ENCODE data around the gene BEST2. TPM values are rescaled to one million over a fixed set of nuclear protein-coding genes. Genes with fewer than 3 reads are reported as not detected.

Gene BEST2
- total RNA-seq, 1 donor from 2014 or later = not detected

DNA sequence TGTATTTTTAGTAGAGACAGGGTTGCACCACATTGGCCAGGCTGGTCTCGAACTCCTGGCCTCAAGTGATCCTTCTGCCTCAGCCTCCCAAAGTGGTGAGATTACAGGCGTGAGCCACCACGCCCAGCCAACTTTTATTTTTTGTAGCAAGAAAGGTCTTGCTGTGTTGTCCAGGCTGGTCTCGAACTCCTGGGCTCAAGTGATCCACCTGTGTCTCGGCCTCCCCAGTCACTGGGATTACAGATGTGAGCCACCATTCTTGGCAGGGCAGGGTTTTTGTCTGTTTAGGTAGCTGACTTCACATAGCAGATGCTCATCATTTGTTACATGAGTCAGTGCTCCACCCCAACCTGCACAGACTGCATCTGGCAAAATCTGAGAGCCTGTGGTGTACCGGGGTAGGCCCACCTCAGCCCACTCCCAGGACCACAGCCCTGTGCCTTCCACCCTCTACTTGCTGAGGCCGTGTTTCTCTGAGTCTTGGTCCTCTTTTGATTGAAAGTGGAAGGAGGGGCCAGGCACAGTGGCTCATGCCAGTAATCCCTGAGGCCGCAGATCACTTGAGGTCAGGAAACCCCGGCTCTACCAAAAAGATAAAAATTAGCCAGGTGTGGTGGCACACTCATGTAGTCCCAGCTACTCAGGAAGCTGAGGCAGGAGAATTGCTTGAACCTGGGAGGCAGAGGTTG, 23.7 kb upstream of the BEST2 start:
- intact Hi-C loops (cut with micrococcal nuclease) = no loop called here

DNA sequence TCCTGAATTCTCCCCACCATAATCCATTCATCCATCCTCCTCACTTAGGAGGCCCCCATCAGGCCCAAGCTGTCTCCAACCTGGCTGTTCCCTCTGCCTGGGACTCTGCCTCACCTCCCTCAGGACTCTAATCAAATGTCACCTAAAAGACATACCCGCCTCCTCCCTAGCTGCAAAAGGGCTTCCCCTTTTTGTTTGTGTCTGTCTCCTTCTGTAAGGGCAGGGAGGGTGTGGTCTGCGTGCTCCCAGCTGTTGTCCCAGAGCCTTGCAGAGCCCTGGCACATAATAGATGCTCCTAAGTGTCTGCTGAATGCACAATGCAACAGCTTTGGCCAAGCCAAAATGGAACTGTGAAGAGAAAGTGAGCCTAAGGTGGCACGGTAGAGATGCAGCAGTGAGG, 21.5 kb upstream of the BEST2 start:
- intact Hi-C loops (cut with micrococcal nuclease) = loop anchor here (5.0 kb wide), 1 partner anchor 438 kb away; the partner anchor contains the start of gene ZNF44

GRCh38 chr19:12731337-12731736, 20.3 kb upstream of the BEST2 start:
- intact Hi-C loops (cut with micrococcal nuclease) = loop anchor here (5.0 kb wide), 1 partner anchor 439 kb away; the partner anchor contains the start of gene ZNF44

DNA sequence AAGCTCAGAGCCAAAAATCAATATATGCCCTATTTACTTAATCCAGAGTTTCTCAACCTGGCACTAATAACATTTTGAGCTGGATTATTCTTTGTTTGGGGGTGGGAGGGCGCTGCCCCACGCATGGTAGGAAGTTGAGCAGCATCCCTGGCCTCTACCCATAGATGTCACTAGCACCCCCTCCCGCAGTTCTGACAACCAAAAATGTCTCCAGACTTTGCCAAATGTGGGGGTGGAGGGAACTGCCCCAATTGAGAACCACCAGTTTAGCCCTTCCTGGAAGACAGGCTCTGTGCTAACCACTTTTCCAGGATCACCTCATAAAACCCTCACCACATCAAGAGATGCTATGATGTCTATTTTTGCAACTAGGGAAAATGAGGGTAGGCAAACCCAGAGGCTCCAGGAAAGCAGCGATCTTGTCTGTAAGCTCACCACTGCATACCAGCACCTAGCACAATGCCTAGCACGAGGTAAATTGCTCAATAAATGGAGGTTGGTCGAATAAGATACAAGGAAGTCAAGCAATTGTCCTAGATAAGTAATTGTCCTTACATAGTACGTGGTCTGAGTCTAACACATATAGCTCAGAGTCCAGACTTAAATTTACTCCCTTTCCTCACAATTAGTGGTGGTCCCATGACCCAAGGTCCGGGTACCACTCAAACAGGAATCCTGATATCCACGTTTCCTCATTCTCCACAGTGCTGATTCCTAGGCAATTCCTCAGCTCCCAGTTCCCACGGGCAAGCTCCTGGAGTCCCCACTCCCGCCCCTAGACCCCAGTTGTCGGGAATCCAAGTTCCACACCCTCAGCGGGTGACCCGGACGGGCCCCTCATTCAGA, 18.0 kb upstream of the BEST2 start:
- intact Hi-C loops (cut with micrococcal nuclease) = loop anchor here (1.0 to 5.0 kb wide), 4 partner anchors 9 to 441 kb away; partner anchors contain the start of genes DHPS and ZNF44

DNA sequence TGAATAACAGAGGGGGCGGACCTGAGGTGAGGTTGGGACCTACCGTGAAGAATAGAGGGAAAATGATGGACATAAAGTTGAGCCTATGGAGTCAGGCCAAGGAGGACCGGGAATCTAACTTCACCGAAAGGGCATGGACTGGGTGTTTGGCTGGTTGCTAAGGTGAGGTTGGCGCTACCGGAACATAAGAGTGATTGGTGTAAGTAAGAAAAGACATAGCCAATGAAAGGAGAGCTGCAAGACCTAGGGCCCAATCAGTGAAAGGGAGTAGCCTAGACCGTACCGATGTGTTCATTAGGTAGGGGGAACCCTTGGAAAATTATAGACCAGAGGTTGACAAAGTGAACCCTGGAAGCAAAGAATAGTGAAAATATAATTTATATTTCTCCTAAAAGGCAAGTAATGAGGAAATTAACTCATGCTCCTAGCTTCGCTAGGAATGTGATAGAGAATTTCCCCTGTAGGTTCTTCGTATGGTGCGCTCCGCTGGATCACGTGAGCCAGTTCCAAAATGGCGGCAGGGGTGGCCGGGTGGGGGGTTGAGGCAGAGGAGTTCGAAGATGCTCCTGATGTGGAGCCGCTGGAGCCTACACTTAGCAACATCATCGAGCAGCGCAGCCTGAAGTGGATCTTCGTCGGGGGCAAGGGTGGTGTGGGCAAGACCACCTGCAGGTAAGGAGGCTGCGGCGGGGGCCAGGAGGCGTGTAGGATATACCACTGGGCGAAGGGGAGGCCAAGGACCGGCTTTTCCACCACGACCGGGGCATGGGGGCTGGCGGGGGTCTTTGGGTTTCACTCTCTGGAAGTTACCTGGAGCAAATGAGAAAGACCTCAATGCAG, 14.4 kb upstream of the BEST2 start, which contains the start of gene GET3:
GET3 (plus strand) TSS at position 503 of the 840 bp plus-strand sequence; CDS start at position 512, 9 bp downstream.
- intact Hi-C loops (cut with micrococcal nuclease) = loop anchor here (1.0 kb wide), 1 partner anchor 38 kb away; the partner anchor contains the start of gene HOOK2

DNA sequence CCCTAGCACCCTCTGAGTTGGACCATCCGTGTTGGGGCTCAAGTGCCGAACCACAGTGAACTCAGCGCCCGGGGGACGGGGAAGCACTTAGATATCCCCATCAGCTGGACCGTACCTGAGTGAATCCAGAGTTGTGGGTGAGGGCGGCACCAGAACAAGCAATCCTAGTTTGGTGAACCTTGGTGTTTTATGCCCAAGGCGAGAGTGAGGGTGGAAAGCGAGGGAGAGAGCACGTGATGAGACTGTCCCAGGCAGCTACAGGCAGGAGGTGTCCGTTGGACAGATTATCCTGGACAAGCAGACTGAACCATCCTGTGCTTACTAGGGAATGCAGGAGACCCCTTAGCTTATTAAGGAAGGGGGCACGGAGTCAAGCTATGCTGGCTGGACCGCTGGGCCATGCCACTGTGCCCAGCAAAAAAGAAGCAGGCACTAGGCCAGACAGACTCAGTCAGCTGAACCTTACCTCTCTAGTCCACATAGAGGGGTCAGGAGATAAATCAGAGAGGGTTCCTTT, 13.7 kb upstream of the BEST2 start:
- intact Hi-C loops (cut with micrococcal nuclease) = loop anchor here (1.0 kb wide), 1 partner anchor 37 kb away; the partner anchor contains the start of gene HOOK2

- intact Hi-C loops (cut with micrococcal nuclease) = no loop called here
Observed at GRCh38 chr19:12745166-12745897, 6.3 kb upstream of the BEST2 start.

- intact Hi-C loops (cut with micrococcal nuclease) = no loop called here
Observed at GRCh38 chr19:12748489-12748888, 3.1 kb upstream of the BEST2 start.

DNA sequence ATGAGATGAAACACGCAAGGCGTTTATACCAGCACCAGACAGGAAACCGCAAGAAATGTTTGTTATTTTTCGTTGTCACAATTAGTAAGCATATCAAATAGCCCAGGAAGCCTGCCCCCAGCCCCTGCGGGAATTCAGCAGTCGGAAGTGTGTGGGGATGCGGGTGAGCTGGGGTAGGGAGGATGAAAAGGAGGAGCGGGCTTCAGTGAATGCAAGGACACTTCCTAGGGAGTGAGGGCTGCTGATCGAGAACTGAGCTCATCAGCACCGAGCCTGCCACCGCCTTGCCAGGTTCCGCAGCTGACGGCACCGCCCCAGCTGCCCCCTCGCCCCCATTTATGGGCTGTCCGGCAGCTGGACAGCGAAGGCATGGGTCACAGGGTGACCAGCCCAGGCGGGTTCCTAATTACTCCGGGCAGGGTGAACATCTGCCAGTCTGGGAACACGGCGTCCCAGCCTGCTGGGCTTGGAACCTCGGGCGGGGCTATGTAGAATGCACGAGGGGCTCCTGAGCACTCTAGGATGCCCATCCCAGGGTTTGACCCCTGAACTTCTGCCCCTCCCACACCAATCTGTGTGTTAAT, 1.6 kb upstream of the BEST2 start:
- intact Hi-C loops (cut with micrococcal nuclease) = no loop called here

GRCh38 chr19:12750851-12751250, 740 bp upstream of the BEST2 start:
- intact Hi-C loops (cut with micrococcal nuclease) = no loop called here

- intact Hi-C loops (cut with micrococcal nuclease) = no loop called here
Observed at GRCh38 chr19:12752056-12752781, 628 bp downstream of the BEST2 start.

DNA sequence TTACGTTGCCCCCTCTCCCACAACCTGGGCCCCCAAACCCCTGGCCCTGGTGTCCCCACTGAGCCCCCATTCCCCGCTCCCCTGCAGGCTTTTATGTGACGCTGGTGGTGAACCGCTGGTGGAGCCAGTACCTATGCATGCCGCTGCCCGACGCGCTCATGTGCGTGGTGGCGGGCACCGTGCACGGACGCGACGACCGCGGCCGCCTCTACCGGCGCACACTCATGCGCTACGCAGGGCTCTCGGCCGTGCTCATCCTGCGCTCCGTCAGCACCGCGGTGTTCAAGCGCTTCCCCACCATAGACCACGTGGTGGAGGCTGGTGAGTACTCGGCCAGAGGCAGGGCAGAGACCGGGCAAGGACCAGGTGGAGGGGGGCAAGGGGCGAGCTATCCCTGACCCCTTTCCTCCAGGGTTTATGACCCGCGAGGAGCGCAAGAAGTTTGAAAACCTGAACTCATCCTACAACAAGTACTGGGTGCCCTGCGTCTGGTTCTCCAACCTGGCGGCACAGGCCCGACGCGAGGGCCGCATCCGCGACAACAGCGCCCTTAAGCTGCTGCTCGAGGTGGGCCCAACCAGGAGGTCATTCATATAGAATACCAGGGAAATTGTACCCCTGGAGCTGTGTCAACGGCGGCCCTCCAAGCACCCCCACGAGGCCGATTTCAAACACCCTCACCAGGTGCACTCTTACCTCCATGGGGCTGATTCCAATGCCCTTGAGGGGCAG, 3.0 kb downstream of the BEST2 start:
- intact Hi-C loops (cut with micrococcal nuclease) = no loop called here

DNA sequence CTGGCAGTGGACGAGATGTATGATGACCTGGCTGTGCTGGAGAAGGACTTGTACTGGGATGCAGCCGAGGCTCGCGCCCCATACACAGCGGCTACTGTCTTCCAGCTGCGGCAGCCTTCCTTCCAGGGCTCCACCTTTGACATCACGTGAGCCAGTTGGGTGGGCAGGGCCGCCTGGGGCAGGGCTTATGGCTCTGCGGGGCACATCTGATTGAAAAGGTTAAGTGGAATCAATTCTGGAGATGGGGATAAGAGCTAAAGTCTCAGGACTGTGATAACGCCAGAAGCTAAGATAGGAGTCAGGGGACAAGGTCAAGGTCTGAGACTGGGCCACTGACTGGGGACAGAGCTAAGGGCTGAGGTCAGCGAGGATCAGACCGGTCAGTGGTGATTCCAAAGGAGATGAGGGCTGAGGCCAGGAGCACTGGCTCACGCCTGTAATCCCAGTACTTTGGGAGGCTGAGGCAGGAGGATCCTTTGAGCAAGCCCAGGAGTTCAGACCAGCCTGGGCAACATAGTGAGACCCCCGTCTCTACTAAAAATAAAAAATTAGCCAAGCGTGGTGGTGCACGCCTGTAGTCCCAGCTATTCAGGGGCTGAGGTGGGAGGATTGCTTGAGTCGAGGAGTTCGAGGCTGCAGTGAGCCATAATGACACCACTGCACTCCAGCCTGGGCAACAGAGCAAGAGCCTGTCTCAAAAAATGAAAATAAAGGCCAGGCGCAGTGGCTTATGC, 4.7 kb downstream of the BEST2 start:
- intact Hi-C loops (cut with micrococcal nuclease) = loop anchor here (2.0 kb wide), 1 partner anchor 22 kb away; the partner anchor contains the start of gene TRIR

- intact Hi-C loops (cut with micrococcal nuclease) = loop anchor here (1.0 to 2.0 kb wide), 3 partner anchors 23 to 193 kb away; partner anchors contain the start of gene TRIR
Observed at GRCh38 chr19:12757544-12758274, 6.1 kb downstream of the BEST2 start.

DNA sequence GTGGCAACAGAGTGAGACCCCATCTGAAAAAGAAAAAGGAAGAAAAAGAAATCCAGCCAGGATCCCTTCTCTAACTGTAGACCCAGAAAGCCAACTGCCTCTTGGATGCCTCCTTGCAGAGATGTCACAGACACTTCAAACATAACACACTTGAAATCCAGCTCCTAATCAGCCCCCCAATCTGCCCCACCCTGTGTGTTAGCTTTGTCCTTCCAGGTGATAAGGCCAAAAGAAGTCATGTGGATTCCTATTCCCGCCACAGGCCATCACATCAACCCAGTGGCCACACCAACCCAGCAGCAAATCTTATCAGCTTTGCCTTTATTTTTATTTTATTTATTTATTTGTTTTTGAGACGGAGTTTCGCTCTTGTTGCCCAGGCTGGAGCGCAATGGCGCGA, 8.1 kb downstream of the BEST2 start:
- intact Hi-C loops (cut with micrococcal nuclease) = loop anchor here (1.0 to 10.0 kb wide), 2 partner anchors 37 to 175 kb away; partner anchors contain the start of genes CALR and FARSA

DNA sequence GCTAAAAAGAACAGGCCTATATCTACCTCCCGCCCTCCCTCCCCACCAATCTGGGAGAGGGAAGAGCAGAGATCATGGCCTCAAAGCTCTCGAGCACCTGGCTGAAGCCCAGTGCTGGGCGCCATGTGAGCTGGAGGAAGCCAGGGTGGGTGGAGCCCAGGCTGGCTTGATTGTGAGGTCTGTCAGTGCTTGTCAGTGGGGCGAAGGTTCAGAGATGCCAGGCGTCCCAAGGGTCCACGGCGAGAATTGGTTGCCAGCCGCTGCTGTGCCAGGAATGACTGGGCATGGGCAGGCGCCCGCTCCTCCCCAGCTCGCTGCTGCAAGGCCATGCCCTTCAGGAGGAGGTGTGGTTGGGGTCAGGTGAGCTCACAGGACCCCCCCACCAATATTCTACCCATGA, 11.5 kb downstream of the BEST2 start:
- intact Hi-C loops (cut with micrococcal nuclease) = loop anchor here (10.0 kb wide), 1 partner anchor 172 kb away; the partner anchor contains the start of genes CALR and FARSA

DNA sequence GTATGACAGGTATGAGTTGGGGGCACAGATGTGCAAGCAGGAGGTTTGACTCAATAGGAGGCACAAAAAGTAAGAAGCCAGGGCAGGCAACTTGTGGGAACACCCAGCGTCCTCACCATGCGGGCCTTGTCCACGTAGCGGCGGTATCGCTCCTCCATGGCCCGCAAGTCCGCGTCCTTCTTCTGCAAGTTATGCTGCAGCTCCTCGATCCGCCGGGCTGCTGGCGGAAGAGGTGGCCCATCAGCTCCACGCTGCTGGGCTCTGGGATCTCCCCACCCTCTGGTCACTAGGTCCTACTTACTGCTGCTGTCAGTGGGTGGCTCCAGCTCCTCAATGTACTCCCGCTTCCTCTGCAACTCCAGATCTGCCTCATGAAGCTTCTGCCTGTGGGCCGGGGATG, 13.1 kb downstream of the BEST2 start:
- intact Hi-C loops (cut with micrococcal nuclease) = loop anchor here (10.0 kb wide), 1 partner anchor 170 kb away; the partner anchor contains the start of genes CALR and FARSA
